ENCODE results near the gene MBP.

- TF ChIP-seq EZH2 (IDR thresholded peaks at IDR 0.05), result no peak
- no peak for TF ChIP-seq POLR2AphosphoS5 (IDR thresholded peaks at IDR 0.05; ENCODE audit: borderline replicate concordance, low read depth, low read length)
- no peak for TF ChIP-seq FOXP2 (optimal IDR thresholded peaks at IDR 0.05; ENCODE audit: control extremely low read depth, extremely low read length, insufficient read depth)
These were observed 30.9 kb downstream of the MBP start for GRCh38 chr18:77101410-77102258.
